HG03095 (cell line): ENCODE data around the gene UQCRQ.

Experiments used
- ATAC-seq: cut with Tn5 transposase; IDR thresholded peaks from one replicate; pipeline ENCODE4 v1.9.1; 2021; ENCODE audit warnings: moderate library complexity; ENCODE audit not compliant: unreplicated experiment

UQCRQ gene

GRCh38 chr5:132866342-132867045 is at the start of gene UQCRQ, which contains the start of gene GDF9:
Gene UQCRQ, plus strand, starts transcription at chr5:132866642. Its CDS starts 240 bp downstream, at chr5:132866882.
Gene GDF9, minus strand, starts transcription at chr5:132866469. Its CDS starts 1,936 bp downstream, at chr5:132864533.
- ATAC-seq: peak; percentile 99

- ATAC-seq: no peak
Measured at GRCh38 chr5:132817011-132817410, 49.4 kb upstream of the UQCRQ start.

GRCh38 chr5:132819468-132819867 is 47.0 kb upstream of the UQCRQ start:
- no peak for ATAC-seq

GRCh38 chr5:132820162-132820754 is 46.2 kb upstream of the UQCRQ start:
- ATAC-seq: no peak

DNA sequence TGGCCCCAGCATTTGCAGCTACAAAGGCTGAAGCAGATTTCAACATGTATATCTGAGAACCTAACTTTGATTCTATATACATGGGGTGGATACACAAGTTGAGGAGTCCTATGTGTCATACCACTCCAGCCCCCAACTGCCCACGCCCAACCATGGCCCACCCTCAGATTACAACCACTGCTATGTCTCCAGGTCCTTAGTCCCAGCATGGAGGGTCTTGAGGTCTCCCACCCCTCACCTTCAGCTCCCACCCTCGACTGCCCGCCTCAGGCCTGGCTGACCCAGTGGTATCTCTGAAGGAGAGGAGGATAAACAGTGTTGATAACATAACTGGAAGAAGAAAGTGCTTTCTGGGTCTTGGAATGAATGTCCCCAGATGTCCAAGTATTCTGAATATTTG is 45.1 kb upstream of the UQCRQ start:
- no peak for ATAC-seq

DNA sequence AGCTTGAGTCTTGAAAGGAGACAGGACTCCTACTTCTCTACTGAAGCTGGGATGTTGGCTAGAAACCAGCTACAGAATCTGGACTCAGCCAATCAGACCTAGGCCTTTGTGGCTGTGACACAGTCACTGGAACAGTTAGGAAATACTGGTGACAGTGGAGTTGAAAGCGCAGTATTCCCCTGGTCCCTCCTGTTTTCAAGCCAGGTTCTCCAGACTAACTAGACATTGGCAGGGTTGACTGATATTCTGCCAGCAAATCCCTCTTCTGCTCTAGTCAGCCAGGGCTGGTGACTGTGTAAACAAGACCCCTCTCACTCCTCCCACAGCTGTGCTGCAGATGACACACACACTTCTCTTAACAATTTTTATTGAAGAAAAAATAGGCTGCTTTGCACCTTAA is 44.7 kb upstream of the UQCRQ start:
- no peak for ATAC-seq

- no peak for ATAC-seq
Measured at GRCh38 chr5:132822650-132823480, 43.6 kb upstream of the UQCRQ start.

DNA sequence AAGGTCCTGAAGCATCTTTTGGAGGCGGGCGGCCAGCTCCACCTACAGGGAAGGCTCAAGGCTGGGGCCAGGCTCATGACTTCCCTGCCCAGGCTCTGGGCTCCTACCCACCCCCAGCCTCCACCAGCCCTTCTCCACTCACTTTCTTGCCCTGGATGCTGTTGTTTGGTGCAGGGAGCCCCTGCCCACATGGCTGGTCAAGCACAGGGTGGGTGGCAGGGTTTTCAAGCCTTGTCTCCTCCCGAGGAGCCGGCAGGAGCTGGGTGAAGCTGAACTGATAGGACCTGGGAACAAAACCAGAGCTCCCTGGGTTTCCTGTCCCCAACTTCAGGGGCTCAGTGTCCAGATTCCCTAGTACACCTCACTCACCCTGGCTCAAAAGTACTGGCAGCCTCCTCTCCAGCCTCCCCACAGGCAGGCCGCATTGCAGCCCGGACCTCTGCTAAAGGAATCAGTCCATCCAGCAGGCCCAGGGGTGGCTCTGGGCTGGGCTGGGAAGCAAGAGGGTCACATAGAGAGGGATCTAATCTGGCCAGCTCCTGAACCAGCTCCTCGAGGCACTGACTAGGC is 42.9 kb upstream of the UQCRQ start:
- ATAC-seq: no peak

DNA sequence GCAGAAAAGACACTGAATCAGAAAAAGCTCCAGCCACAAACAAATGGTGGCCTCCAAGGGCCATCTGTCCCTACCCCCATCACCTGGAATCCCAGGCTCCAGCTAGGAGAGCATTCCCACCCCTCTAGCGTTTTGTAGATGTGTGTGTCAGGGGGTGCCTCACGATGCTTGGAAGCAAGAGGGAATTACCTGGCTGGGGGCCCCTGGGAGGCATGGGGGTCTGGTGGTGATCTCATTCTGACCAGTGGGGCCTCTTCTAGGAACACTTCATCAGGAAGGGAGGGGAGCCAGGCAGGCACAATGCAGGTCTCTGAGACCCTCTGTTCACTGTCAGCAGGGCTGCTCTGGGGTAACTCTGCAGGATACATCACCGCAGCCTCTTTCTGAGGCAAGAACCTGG is 42.0 kb upstream of the UQCRQ start:
- no peak for ATAC-seq

DNA sequence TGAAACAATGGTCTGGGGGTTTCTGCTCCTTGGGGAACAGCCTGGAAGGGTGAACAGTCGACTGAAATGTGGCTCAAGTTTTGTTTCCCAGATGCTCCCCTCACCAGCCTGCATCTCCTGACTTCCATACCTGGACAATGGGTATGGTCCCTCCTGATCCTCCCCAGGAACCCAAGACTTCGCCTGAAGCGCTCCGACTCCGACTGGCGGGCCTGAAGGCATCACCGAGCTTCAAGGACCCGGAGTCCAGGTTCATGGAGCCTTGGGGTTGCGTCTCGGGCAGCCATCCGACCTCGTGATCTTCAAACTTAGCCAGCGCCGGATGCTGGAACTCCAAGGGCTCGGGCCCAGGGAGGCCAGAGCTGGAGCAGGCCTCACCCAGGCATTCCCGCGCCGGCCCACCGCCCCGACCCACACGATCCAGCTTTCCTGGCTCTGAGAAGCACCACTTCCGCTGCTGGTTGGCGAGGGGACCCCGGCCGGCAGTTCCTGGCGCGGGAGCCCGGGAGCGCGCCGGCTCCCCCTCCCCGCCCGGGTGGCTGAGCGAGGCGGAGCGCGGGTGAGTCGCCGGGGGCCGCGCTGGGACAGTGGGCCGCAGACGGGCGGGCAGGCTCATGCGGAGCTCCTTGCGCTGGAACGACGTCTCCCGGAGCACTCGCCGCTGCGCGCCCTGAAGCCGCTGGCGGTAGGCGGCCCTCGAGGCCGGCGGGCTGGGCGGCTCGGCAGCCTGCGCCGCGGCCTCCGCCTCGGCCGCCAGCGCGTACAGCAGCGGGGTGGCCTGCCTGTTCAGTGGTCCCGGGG is 41.2 kb upstream of the UQCRQ start:
- no peak for ATAC-seq

DNA sequence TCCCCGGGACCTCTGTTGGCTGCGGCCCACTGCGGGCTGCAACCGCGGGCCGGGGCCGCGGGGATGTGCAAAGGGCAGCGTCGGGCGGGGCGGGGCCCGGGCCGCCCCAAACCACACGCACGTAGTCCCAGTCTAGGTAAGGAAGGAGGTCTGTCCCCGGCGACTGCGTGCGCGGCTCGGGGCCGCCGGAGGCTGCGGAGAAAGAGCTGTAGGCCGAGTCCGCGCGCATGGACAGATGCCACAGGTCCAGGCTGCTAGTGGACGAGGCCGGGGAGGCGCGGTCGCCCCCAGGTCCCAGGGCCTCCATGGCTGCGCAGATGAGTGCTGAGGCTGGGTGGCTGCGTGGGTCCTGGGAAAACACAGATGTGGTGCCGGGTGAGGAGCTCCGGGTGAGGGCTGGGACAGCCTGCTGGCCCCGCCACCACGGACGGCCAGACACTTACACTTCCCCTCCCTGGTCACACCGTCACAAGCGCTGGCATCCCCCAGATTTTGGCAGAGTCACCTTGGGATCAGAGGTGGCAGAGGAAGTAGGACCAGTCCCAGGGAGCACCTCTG is 40.5 kb upstream of the UQCRQ start:
- ATAC-seq: no peak

DNA sequence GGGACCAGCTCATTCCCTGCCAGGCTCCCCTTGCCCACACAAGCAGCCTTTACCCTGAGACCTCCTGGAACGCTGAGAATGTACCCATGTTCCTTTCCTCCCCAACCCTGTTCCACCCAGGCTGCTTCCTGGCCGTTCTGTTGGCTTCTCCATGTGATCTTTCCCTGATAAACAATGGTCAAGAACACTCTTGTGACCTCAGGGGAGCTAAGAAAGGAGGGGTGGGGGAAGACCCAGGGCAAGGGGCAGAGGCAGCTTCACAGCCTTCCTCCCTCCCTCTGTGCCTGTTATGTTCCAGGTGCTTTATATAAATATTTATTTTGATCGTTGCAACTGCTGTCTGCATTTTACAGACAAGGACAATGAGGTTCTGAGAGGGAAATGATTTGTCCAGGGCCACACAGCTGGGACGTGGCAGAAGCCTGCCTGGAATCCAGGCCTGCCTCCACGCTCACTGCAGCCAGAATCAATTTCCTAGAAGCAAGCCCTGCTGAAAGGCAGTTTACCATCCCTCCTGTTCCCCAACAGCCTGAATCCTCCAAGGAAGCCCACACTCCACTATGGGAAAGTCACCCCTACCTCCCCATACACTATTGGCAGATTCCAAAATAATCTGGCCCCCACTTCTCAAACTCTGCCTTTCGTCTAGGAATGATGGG is 39.9 kb upstream of the UQCRQ start:
- ATAC-seq: no peak

GRCh38 chr5:132827943-132828673 is 38.3 kb upstream of the UQCRQ start:
- ATAC-seq: no peak

DNA sequence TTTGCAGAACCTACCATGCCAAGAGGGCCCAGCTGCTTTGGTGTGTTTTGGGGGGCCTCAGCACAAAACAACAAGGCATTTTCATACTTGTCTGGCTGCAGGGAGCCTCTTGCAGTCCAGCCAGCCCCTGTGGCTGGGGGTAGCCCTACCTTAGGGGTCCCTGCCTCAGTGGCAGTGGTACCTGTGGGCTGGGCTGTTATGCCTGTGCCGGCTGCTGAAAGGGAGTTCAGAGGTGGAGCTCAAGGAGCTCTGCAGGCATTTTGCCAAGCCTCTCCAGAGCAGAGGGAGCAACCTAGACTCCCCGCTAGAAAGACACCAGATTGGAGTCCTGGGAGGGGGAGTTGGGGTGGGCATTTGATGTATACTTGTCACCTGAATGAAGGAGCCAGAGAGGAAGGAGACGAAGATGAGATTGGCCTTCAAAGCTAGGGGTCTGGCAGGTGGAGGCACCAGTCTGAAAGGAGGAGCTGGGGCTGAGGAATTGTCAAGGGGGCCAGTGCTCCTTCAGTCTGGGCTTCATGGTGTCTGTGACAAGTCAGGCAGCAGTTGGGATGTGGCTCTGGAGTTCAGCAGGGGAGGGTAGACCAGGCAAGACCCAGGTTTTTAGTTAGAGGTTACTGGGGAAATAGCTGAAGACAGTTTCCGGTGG is 37.5 kb upstream of the UQCRQ start:
- no peak for ATAC-seq

DNA sequence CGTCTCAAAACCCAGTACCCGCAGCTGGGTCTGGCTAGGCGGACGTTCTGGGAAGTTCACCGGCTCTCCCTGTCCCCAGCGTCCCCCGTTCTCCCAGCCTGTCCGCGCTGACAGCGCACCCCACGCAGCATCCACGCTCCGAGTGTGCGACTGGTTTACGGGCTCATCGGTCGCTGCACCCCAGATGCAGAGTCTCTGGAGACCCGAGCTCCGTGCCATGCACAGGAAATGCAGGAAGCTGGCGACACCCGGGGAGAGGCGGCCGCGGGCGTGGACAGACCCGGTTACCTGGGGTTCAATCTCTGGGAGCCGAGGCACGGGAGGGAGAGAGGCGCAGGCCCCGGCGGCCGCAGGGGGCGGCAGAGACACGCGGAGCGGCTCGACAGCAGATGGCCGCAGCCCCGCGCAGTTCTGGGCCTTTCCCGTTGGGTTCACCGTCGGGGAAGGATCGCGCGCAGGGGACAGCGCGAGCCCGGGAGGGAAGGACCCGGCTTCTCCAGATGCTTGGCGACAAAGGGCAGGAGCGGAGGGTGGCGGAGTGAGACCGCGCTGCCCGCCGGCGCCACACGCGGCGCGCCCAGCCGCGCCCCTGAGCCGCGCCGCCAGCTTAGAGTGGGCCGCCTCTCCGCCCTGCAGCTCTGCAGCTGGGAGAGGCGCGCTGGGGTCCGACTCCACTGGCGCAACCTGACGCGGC is 36.6 kb upstream of the UQCRQ start:
- peak; percentile 77 for ATAC-seq

- ATAC-seq: peak; percentile 72
Measured at GRCh38 chr5:132830436-132831094, 35.9 kb upstream of the UQCRQ start, which contains the start of gene SHROOM1. Gene SHROOM1, minus strand, starts transcription at chr5:132830647. Its CDS starts 4,507 bp downstream, at chr5:132826140.

DNA sequence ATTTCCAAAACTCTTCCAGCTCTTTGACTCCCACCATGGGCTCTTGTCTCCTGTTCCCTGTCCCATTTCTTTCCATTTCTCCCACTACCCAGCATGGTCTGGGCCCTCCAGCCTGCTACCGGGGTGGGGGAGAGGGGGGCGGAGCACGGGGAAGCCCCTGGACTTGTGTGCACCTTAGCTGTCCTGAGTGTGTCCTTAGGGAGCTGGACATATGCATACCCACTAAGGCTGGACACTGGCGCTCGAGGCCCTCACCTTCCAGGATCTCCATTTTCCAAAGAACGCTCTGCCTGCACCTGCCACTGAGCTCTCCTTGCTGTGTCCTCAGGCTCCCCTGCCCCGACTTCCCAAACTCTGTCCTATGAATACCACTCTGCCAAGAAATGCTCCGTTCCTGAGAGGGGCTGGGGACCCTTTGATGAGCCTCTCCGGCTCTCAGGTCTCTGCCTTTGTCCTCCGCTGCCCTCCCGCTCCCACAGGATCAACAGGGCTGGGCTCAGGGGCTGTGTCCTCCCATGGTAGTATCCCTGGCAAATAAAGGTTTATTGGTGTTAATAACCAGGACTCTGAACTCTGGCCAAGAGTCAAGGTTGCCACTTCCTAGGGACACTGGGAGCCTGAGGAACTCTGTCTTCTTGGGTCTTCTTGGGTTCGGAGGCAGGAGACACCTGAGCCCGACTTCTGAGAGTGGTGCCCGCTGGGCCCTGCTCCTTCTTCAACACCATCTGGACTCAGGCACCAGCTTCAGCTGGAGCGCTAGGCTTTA is 35.2 kb upstream of the UQCRQ start:
- ATAC-seq: no peak
